K562 (cell line): ENCODE measurements around the gene ICAM2. TPM values are rescaled to one million over a fixed set of nuclear protein-coding genes. Genes with fewer than 3 reads are reported as not detected.

ENCODE experiments used
- ATAC-seq: fragments of 200-7000 bp; cut with Tn5 transposase; 3 replicates; pipeline ENCODE4 v1.9.1; 2020; ENCODE audit warnings: moderate library complexity
- BruUV-seq: library from RNA; stranded (reverse); fragments of 400-500 nt; replicated peaks from 2 replicates; lab custom pipeline; 2021; lab: Mats Ljungman, UMichigan
- CTCF ChIA-PET: fragments of 300-600 bp; formaldehyde crosslinking; extraction: SDS; loops from one replicate; lab custom pipeline; 2021; ENCODE audit warnings: low intra/inter-chr PET ratio; lab: Yijun Ruan, JAX
- POLR2A ChIA-PET: fragments of 300-600, 350-650 bp; sonication (Branson Sonifier 250); formaldehyde crosslinking; extraction: SDS; loops from one replicate; lab custom pipeline; 2021; ENCODE audit warnings: antibody characterized with exemption, inconsistent platforms; lab: Yijun Ruan, JAX
- DNase-seq, 4 experiments: peaks; one replicate each; pipeline versions ENCODE4 v3.0.0 to v3.0.0-alpha.2; 2011 to 2018; ENCODE audit warnings: low spot score in 3 of 4, mixed read lengths in 3 of 4; ENCODE audit errors: extremely low read depth in 1 of 4
- FAIRE-seq: peaks from 2 replicates; lab custom pipeline; 2011; peaks lifted over from hg19 to GRCh38; lab: Jason Lieb, UNC
- H2AFZ ChIP-seq: 2 replicates; pipeline ENCODE4 v1.6.0; 2011; ENCODE audit warnings: low read depth, low read length, control low read depth, inconsistent platforms
- H3K27ac ChIP-seq: fragments of 200-600 bp; 3 replicates; pipeline ENCODE4 v1.8.0; 2011; ENCODE audit warnings: low read depth, mild to moderate bottlenecking, control low read depth, inconsistent platforms, low read length, moderate library complexity, mixed read lengths; ENCODE audit errors: extremely low read depth
- H3K27me3 ChIP-seq, 2 experiments: fragments of 300-600 bp in 1 of 2; 2 replicates in 1 of 2; 3 replicates in 1 of 2; pipeline versions ENCODE4 v1.6.0 to v1.8.0; 2011; ENCODE audit warnings: inconsistent platforms in 2 of 2, low read length in 2 of 2, mild to moderate bottlenecking in 1 of 2, mixed read lengths in 1 of 2, moderate library complexity in 1 of 2; ENCODE audit not compliant: control insufficient read depth in 2 of 2, insufficient read depth in 2 of 2
- H3K36me3 ChIP-seq: fragments of 300-600 bp; 3 replicates; pipeline ENCODE4 v1.8.0; 2011; ENCODE audit warnings: mild to moderate bottlenecking, low read length, inconsistent platforms; ENCODE audit not compliant: control insufficient read depth, insufficient read depth
- H3K4me1 ChIP-seq, 2 experiments: fragments of 200-600 bp in 1 of 2; replicated peaks in 1 of 2; 2 replicates in 1 of 2; 3 replicates in 1 of 2; pipeline versions ENCODE4 v1.5.1 to v1.8.0; 2011; ENCODE audit warnings: inconsistent platforms in 2 of 2, low read length in 2 of 2, mild to moderate bottlenecking in 1 of 2, mixed read lengths in 1 of 2, moderate library complexity in 1 of 2; ENCODE audit not compliant: control insufficient read depth in 2 of 2, insufficient read depth in 2 of 2
- H3K4me2 ChIP-seq: 2 replicates; pipeline ENCODE4 v1.6.1; 2011; ENCODE audit warnings: low read length, control low read depth, inconsistent platforms, mixed read lengths; ENCODE audit not compliant: insufficient read depth
- H3K4me3 ChIP-seq: fragments of 200-600 bp; sonication (generic), shearing (Covaris generic); 2 replicates; pipeline ENCODE4 v1.5.1; 2016; ENCODE audit warnings: control low read depth, inconsistent platforms
- H3K79me2 ChIP-seq: fragments of 200-600 bp; 3 replicates; pipeline ENCODE4 v1.8.0; 2011; ENCODE audit warnings: low read length, inconsistent platforms; ENCODE audit not compliant: control insufficient read depth, insufficient read depth
- H3K9ac ChIP-seq, 2 experiments: 2 replicates each; pipeline versions ENCODE4 v1.6.0 to v1.6.1; 2011; ENCODE audit warnings: low read depth in 2 of 2, low read length in 2 of 2, control low read depth in 1 of 2, inconsistent platforms in 1 of 2, mild to moderate bottlenecking in 1 of 2, mixed read lengths in 1 of 2; ENCODE audit not compliant: insufficient read depth in 1 of 2
- H3K9me1 ChIP-seq: one replicate; pipeline ENCODE4 v1.6.0; 2011; ENCODE audit warnings: inconsistent platforms, mild to moderate bottlenecking, low read length, moderate library complexity; ENCODE audit not compliant: control insufficient read depth, insufficient read depth
- H3K9me3 ChIP-seq: replicated peaks from 2 replicates; pipeline ENCODE4 v1.5.1; 2011; ENCODE audit warnings: low read depth, low read length, inconsistent platforms; ENCODE audit not compliant: control insufficient read depth, insufficient read depth
- H4K20me1 ChIP-seq: replicated peaks from 2 replicates; pipeline ENCODE4 v1.6.1; 2011; ENCODE audit warnings: low read length, inconsistent platforms, mixed read lengths; ENCODE audit not compliant: control insufficient read depth, insufficient read depth
- ZBTB17 ChIP-seq: fragments of 450-650 bp; formaldehyde crosslinking; IDR thresholded peaks from 2 replicates; pipeline ENCODE4 v1.4.0; 2020; ENCODE audit warnings: mild to moderate bottlenecking
- ZNF23 ChIP-seq: fragments of 250-450 bp; sonication (Bioruptor Pico); IDR thresholded peaks from 2 replicates; pipeline ENCODE4 v1.4.0; 2020; ENCODE audit warnings: mild to moderate bottlenecking
- ZNF561 ChIP-seq: fragments of 450-650 bp; formaldehyde crosslinking; conservative IDR thresholded peaks from 2 replicates; pipeline ENCODE4 v1.4.0; 2020; ENCODE audit warnings: mild to moderate bottlenecking, moderate library complexity
- WGBS: fragments of 100-300 bp; shearing (Covaris generic); methylation state at CpG from one replicate; pipeline ENCODE4 v1.1.6; 2016; ENCODE audit warnings: low coverage, mixed read lengths; ENCODE audit not compliant: insufficient coverage; ENCODE audit errors: missing lambda C conversion rate; 5-methylcytosine and 5-hydroxymethylcytosine counted together
- in situ Hi-C: fragments of 300-500 bp; cut with MboI; formaldehyde crosslinking; loops from 4 replicates; pipeline ENCODE4 v1.15.0; 2018; ENCODE audit warnings: inconsistent platforms, mixed read lengths
- intact Hi-C: fragments of 100-400 bp; cut with micrococcal nuclease; formaldehyde crosslinking; loops from 2 replicates; pipeline ENCODE4 v1.14.2; 2022
- polyA plus RNA-seq, 8 experiments: library from polyadenylated mRNA; depleted of rRNA in 4 of 8; stranded (reverse) in 5 of 8; unstranded in 3 of 8; fragments of >200 nt; fragmentation: Nextera tagmentation in 2 of 8; fragmentation: Illumina TruSeq in 1 of 8; extraction: Ambion mirVana in 2 of 8; extraction: Trizol in 1 of 8; gene quantifications; 2 replicates each; pipeline versions ENCODE4 v1.2.1 to v1.2.3, GENCODE V29; 2011 to 2014; ENCODE audit warnings: inconsistent platforms in 1 of 8, missing spikeins in 1 of 8
- total RNA-seq, 7 experiments: library from RNA; depleted of rRNA in 6 of 7; stranded (reverse); fragments of >200 nt in 6 of 7; fragmentation: Illumina TruSeq in 2 of 7; extraction: Trizol in 2 of 7; gene quantifications; 2 replicates each; pipeline versions ENCODE4 v1.2.1 to v1.2.3, GENCODE V29; 2011 to 2021; ENCODE audit warnings: low replicate concordance in 1 of 7
- TF ChIP-seq, protein P1 (sequence below): conservative IDR thresholded peaks from 2 replicates; pipeline ENCODE4 v1.6.1; 2011; ENCODE audit warnings: low read depth, mild to moderate bottlenecking, low read length; ENCODE audit not compliant: control insufficient read depth
- TF ChIP-seq, protein P2 (sequence below), 2 experiments: fragments of 450-650 bp; IDR thresholded peaks; 2 replicates each; pipeline ENCODE4 v1.6.1; 2016

Gene ICAM2
- total and polyA plus RNA-seq, 9 of the 15 experiments (the other 6 are each of a cell fraction or from before 2014, with no cell fraction given), result 37.9 to 89.4 (median 60.6) TPM

DNA sequence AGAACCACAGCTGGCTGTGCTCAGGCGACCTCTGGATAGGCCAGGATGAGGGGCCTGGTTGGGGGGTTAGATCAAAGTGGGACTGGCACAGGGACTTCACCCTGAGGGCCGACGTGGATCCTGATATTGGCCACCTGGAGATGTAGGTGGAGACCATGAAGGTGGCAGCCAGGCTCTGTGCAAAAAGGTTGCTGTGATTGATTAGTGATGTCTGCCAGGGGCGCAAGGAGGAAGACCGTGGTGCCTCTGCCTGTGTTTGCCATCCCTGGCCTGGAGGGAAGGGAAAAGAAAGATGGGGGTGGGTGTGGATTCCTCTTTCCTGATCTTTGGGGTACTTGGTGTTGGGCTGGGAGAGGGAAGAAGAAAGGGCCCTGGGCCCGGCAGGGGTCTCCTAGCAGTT is 47.2 kb downstream of the ICAM2 start:
- FAIRE-seq, result no peak
- WGBS, result 44% methylated on average over 5 of the region's 6 CpGs
- no TSS peak for BruUV-seq

More for the DNA sequence above, 47.2 kb downstream of the ICAM2 start:
- H2AFZ ChIP-seq, result no peak overlapping the region
- ChIA-PET POLR2A (interaction anchor here (1.2 kb wide), 1 partner anchor 10 kb away, joined by 5 read pairs; no protein-coding TSS in a partner anchor), CTCF (no interaction called here)
- H3K27ac ChIP-seq, result no peak overlapping the region
- no peaks in the 10 kb centered on the region for H3K9me1 ChIP-seq
- H3K27me3 ChIP-seq, result peaks cover 2 to 29% of the 10 kb centered on the region in 2 experiments; a peak in 3 of 5 replicates
- no peak overlapping the region for H3K4me3 ChIP-seq
- intact Hi-C loops (no loop called here), in situ Hi-C loops (no loop called here)
- no peaks in the 10 kb centered on the region for H4K20me1 ChIP-seq
- ATAC-seq (no peak), DNase-seq (no peak)
- no peak overlapping the region for H3K4me2 ChIP-seq
- H3K4me1 ChIP-seq, result peaks cover 6 to 19% of the 10 kb centered on the region in 2 experiments; a peak in 4 of 5 replicates
- TF ChIP-seq, protein P1, sequence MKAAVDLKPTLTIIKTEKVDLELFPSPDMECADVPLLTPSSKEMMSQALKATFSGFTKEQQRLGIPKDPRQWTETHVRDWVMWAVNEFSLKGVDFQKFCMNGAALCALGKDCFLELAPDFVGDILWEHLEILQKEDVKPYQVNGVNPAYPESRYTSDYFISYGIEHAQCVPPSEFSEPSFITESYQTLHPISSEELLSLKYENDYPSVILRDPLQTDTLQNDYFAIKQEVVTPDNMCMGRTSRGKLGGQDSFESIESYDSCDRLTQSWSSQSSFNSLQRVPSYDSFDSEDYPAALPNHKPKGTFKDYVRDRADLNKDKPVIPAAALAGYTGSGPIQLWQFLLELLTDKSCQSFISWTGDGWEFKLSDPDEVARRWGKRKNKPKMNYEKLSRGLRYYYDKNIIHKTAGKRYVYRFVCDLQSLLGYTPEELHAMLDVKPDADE, result no peak
- TF ChIP-seq ZNF23 (CRISPR knock-in tag) (peak; percentile 61; the same call in 1 of the 2 replicates), ZNF561 (CRISPR knock-in tag) (no peak), ZBTB17 (CRISPR knock-in tag) (peak; percentile 89)
- TF ChIP-seq, protein P2, sequence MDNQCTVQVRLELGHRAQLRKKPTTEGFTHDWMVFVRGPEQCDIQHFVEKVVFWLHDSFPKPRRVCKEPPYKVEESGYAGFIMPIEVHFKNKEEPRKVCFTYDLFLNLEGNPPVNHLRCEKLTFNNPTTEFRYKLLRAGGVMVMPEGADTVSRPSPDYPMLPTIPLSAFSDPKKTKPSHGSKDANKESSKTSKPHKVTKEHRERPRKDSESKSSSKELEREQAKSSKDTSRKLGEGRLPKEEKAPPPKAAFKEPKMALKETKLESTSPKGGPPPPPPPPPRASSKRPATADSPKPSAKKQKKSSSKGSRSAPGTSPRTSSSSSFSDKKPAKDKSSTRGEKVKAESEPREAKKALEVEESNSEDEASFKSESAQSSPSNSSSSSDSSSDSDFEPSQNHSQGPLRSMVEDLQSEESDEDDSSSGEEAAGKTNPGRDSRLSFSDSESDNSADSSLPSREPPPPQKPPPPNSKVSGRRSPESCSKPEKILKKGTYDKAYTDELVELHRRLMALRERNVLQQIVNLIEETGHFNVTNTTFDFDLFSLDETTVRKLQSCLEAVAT (IDR thresholded peaks at IDR 0.05), result peak in 1 of 2 experiments; percentile 53; a peak in 1 of 4 replicates
- no peaks in the 10 kb centered on the region for H3K9me3 ChIP-seq
- no peaks in the 10 kb centered on the region for H3K79me2 ChIP-seq
- H3K36me3 ChIP-seq, result no peaks in the 10 kb centered on the region
- H3K9ac ChIP-seq, result no peak overlapping the region
